ENCODE data around the gene IMP4.

IMP4 gene

DNA sequence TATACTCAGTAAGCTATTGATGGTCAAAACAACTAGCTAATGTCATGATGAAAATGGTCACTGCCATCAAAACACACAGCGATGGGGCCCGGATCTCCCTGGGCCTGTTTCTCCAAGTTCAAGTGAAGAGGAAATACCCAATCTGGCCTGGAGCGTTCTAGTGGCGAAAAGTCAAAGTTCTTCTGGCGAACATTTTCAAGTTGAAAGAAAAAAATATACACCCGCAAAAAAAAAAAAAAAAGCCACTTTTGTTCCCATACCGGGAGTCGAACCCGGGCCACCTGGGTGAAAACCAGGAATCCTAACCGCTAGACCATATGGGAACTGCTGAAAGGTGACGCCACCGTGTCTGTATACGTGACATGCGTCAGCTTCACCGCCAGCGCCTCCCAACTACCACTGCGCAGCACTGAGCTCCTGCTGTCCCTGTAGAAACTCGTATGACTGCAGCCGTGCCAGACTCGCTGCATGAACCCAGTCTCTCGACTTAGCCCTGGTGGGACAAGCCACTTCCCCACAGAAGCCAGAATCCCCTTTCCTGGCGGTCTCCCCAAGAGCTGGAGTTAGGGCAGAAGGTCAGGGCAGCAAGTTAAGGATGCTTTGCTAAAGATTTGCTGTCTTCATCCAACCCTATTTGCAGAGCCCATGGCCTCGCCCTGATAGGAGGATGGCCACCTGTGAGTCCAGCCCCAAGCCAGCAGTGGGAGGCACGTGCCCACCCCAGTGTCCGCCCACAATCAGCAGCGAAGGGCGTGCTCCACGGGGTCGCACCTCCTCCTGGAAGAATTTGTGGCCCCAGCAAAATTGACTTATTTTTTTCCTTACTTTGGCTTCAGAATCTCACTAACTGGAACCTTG is 5.6 kb upstream of the IMP4 start:
- no peak for DNase-seq (ENCODE audit: low spot score)

DNA sequence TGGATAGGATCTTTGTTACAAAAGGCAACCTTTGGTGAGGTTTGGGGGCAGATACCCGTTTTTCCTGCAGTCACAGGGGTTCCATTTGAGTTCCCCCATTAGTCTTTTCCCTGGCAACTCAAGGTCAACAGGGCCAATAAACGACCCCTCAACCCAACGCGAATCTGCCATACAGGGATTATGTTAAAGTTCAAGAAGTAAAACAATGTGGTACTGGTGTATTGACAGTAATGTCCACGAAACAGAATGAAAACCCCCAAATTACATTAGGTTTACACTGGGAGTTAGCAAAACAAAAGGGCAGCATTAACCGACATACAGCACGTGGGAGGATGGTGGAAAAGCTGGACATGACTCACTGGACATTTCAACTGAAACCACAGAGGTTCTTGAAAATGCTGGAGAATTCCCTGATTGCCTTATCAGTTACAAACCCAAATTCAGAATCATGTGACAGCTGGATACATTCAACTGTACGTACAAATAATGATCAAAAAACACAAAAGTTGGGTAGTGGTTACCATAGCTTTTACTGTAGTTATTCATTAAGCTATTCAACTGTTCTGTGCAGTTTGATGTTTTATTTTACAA is 4.9 kb upstream of the IMP4 start:
- DNase-seq (ENCODE audit: low spot score), result peak; percentile 95

DNA sequence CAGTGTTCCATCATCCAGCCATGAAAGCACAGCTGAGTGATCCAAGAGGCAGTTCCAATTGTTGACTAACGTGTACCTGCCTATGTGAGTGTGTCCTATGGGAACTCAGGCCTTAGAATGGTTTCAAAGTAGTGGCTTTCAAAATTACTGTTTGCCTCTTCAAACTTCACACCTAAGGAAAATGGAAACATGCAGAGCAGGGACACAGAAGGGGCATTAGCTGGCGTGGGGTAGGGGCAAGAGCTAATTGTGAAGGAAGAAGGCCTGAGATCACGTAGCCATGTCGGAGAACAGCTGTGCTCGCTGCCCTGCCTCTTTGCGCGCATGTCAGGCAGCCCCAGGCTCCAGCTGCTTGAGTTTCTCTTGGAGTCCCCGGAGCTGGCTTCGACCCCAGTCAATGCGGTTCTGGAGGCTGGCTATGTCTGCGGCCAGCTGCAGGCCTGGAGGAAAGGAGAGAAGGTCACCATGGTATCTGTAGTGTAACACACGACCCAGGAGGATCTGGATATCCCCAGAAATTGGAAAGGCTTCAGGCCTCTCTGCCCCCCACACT is 3.8 kb upstream of the IMP4 start:
- DNase-seq (ENCODE audit: low spot score), result no peak

GRCh38 chr2:130339885-130340745 is 2.6 kb upstream of the IMP4 start:
- DNase-seq (ENCODE audit: low spot score), result no peak

DNA sequence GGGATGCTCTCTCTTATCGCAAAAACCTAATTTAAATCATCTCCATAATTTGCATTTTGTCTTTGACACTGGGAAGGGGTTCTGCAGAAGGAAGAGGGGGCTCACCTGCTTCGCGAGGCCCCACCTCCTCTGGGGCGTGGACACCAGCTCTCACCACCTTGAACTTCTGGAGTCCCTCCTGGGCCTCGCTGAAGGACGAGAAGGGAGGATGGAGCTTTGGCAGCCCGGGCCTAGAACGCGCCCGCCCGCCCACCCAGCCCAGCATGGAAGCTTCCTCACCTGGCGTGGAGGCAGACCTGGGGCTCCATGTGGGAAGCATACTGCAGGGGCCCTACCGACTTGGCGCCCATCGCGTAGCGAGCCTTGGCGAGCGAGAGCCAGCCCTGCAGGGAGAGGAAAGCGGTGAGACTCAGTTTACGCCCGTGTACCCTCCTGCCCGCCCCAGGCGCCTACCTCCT is 1.1 kb upstream of the IMP4 start:
- no peak for DNase-seq (ENCODE audit: low spot score)

DNA sequence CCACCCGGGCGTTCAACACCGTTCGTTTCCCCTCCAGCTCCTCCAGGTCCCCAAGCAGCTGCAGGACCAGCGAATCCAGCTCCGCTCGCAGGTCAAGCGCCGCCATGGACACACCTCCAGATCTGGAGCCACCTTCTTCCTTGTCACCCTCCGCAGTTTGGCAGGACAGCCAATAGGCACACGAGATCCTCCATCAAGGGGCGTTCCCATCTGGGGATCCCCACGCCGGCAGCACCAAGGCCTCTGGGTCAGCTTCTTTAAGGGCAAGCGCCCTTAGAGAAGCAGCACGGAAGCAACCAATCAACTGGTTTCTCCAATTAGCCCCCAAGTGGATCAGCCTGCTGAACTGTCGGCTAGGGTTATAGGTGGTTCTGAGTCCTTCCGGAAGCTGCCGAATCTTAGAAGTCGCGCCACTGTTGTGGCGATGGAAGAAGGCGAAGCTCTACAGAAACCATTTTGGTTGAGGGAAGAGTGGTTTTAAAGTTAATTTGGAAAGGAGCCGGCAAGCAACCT is 621 bp upstream of the IMP4 start:
- DNase-seq (ENCODE audit: low spot score), result peak; percentile 89

GRCh38 chr2:130344578-130344977 is 1.9 kb downstream of the IMP4 start:
- DNase-seq (ENCODE audit: low spot score), result no peak

GRCh38 chr2:130345091-130345490 is 2.4 kb downstream of the IMP4 start:
- no peak for DNase-seq (ENCODE audit: low spot score)

DNA sequence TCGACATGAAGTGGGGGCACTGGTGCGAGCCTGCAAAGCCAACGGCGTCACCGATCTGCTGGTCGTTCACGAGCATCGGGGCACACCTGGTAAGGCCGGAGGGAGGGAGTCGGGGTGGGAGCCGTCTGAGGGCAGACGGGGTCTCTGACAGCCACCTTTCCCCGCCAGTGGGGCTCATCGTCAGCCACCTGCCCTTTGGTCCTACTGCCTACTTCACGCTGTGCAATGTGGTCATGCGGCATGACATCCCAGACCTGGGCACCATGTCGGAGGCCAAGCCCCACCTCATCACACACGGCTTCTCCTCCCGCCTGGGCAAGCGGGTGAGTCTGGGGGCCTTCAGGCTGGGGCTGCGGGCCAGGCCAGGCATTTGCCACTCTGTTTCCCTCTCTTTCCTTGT is 2.9 kb downstream of the IMP4 start:
- no peak for DNase-seq (ENCODE audit: low spot score)

DNA sequence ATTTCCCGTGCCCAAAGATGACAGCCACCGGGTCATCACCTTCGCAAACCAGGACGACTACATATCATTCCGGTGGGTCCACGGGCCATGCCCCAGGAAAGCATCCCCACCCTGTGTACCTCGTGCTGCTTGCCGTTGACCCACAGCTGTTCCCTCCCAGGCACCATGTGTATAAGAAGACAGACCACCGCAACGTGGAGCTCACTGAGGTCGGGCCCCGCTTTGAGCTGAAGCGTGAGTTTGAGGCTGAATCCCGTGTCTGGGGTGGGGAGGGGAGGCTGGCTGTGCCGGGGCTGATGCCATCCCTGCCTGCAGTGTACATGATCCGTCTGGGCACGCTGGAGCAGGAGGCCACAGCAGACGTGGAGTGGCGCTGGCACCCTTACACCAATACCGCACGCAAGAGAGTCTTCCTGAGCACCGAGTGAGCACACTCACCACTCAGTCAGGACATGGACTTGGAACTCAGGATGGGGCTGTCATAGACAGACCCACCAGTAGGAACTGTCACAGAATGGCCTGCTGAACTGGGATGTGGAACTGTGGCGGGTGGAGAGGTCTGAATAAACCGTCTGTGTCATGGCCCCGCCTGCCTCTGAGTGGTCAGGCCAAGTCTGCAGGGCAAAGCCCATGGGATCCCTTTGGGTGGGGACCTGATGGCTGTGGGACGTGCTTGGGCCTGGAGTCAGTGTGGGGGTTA is 3.5 kb downstream of the IMP4 start:
- DNase-seq (ENCODE audit: low spot score), result no peak

- DNase-seq (ENCODE audit: low spot score), result no peak
Observed at GRCh38 chr2:130346741-130347066, 4.0 kb downstream of the IMP4 start.

DNA sequence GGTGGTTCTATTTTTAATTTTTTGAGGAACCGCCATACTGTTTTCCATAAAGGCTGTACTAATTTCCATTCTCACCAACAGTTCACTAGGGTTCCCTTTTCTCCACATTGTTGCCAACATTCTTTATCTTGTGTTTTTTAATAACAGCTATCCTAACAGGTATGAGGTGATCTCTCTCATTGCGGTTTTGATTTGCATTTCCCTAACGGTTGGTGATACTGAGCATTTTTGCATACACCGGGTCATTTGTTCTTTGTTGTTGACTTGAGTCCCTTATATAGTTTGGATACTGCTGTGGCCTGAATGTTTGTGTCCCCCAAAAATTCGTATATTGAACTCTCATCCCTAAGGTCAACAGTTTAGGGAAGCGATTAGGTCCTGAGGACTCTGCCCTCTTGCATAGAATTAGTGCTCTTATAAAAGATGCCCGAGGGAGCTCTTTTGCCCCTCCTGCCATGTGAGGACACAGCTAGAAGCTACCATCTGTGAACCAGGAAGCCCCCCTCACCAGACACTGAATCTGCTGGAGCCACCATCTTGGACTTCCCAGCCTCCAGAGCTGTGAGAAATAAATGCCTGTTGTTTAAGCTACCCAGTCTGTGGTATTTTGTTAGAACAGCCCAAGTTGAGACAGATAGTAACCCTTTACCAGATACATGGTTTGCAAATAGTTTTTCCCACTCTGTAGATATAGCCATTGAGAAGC is 4.7 kb downstream of the IMP4 start:
- no peak for DNase-seq (ENCODE audit: low spot score)

- no peak for DNase-seq (ENCODE audit: low spot score)
Observed at GRCh38 chr2:130349174-130349573, 6.5 kb downstream of the IMP4 start.

DNA sequence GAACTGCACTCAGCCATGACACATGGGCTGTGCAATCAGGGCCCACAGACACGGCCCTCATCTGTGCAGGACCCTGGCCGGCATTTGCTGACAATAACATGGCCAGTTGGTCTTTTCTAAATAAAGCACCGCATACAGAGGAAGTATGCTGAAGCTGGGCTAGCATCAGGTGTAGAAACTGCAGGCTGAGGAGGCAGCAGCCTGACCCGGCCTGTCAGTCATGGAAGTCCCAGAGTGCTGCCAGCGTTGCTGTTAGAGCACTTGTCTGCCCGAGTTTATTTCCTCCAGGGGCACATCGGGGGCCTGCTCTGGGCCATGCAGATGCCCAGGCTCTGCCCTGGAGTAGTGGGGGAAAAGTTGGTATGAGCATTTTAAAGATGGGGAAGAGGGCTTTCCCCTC is 9.0 kb downstream of the IMP4 start:
- no peak for DNase-seq (ENCODE audit: low spot score)

GRCh38 chr2:130352237-130352636 is 9.5 kb downstream of the IMP4 start:
- no peak for DNase-seq (ENCODE audit: low spot score)

DNA sequence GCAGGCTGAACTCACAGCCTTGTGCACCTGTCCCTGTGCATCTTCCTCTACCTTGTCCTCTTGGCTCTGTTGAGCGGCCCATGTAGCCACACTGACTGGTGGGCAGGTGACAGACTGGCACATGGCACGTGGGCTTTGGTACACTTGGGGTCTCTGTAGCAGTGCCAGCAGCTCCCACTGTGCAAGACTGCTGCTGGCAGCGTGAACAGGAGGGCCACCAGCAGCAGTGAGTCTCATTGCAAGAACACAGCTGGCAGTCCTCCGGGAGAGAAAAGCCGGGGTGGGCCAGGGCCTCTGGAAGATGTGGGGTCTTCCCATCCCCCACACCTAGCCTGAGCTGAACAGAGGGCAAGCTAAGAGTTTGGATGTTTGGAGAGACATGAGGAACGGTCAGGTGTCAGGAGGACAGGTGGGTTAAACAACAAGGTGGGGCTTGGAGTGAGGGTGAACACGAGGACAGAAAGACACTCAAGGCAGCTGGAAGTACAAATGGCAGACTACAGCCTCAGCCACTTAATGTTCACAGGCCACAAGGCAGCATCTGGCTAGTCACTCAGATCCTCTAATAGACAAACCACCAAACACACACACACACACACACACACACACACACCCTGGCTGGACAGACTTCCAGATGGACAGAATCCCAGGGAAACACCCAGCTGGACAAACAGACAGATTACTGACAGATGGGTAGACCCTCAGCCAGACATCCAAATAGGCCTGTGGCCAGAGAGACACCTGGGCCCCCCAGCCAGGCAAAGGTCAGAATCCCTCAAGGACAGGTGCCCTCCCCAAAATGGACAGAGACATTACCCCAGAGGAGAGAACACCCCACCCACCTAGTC is 10.8 kb downstream of the IMP4 start:
- no peak for DNase-seq (ENCODE audit: low spot score)

DNA sequence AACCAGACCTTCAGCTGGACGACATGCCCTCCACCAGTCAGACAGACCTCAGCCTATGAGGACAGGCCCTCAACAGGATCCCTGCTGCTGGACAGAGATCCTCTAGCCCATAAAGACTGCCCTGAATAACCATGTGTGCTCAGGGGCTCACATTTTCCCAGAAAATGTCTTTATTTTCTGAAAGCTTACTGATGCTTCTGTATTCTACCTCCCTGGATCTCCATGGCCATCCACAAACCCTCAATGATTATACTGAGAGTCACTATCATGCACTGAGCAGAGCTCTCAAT is 11.4 kb downstream of the IMP4 start:
- DNase-seq (ENCODE audit: low spot score), result no peak

DNA sequence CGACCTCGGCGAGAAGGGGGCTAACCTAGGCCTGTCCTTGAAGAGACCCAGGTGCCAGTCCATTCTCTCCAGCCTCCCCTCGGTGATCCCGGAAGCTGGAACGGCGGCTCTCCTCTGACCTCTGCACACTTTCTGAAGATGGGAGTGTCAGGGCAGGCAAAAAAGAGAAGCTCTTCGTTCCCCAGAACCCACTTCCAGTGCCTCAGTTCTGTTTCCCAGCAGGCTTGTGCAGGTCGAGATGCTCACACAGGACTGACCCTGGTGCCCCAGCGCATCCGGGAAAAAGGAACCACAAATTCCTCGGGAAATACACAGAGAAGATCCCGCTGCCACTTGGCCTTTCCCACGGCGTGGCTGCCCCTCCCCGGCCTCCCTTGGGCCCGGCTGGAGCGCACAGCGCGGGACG is 12.5 kb downstream of the IMP4 start:
- DNase-seq (ENCODE audit: low spot score), result no peak

- peak; percentile 54 for DNase-seq (ENCODE audit: low spot score)
Observed at GRCh38 chr2:130355578-130356431, 13.1 kb downstream of the IMP4 start, which contains the start of gene PTPN18. PTPN18 (plus strand) TSS chr2:130356056; CDS start chr2:130356108, 52 bp downstream.
